GM23248 (cell line): ENCODE results near the gene GPR68. TPM values are rescaled to one million over a fixed set of nuclear protein-coding genes. Genes with fewer than 3 reads are reported as not detected.

Experiments used
- DNase-seq: peaks from one replicate; pipeline ENCODE4 v3.0.0-alpha.2; 2015
- H2AFZ ChIP-seq: fragments of 200-600 bp; sonication (generic); 2 replicates; pipeline ENCODE4 v1.6.1; 2016; ENCODE audit warnings: antibody characterized with exemption
- H3F3A ChIP-seq: fragments of 200-600 bp; sonication (generic); 2 replicates; pipeline ENCODE4 v1.6.1; 2016; ENCODE audit warnings: mild to moderate bottlenecking, antibody characterized with exemption, mixed run types; ENCODE audit not compliant: insufficient read depth
- H3K27ac ChIP-seq: fragments of 200-600 bp; sonication (generic); 2 replicates; pipeline ENCODE4 v1.5.1; 2016; ENCODE audit warnings: mild to moderate bottlenecking
- H3K27me3 ChIP-seq: fragments of 200-600 bp; sonication (generic); replicated peaks from 2 replicates; pipeline ENCODE4 v1.6.1; 2016; ENCODE audit warnings: mild to moderate bottlenecking; ENCODE audit not compliant: insufficient read depth
- H3K36me3 ChIP-seq: fragments of 200-600 bp; sonication (generic); 2 replicates; pipeline ENCODE4 v1.6.1; 2016; ENCODE audit warnings: low read depth, mild to moderate bottlenecking
- H3K4me1 ChIP-seq: fragments of 200-600 bp; sonication (generic); 2 replicates; pipeline ENCODE4 v1.6.1; 2016; ENCODE audit warnings: mild to moderate bottlenecking; ENCODE audit not compliant: insufficient read depth
- H3K4me2 ChIP-seq: fragments of 200-600 bp; sonication (generic); one replicate; pipeline ENCODE4 v1.6.1; 2016; ENCODE audit warnings: mild to moderate bottlenecking; ENCODE audit not compliant: unreplicated experiment
- H3K4me3 ChIP-seq: fragments of 200-600 bp; sonication (generic); 2 replicates; pipeline ENCODE4 v1.5.1; 2016; ENCODE audit warnings: mild to moderate bottlenecking
- H3K79me2 ChIP-seq: fragments of 200-600 bp; sonication (generic); 2 replicates; pipeline ENCODE4 v1.6.1; 2016; ENCODE audit warnings: mild to moderate bottlenecking; ENCODE audit not compliant: insufficient read depth
- H3K9ac ChIP-seq: fragments of 200-600 bp; sonication (generic); 2 replicates; pipeline ENCODE4 v1.6.1; 2016; ENCODE audit warnings: mild to moderate bottlenecking
- H3K9me2 ChIP-seq: fragments of 200-600 bp; sonication (generic); 2 replicates; pipeline ENCODE4 v1.6.1; 2016; ENCODE audit warnings: mixed run types, mild to moderate bottlenecking, moderate library complexity; ENCODE audit not compliant: insufficient read depth
- H3K9me3 ChIP-seq: fragments of 200-600 bp; sonication (generic); one replicate; pipeline ENCODE4 v1.6.1; 2017; ENCODE audit warnings: low read depth
- H4K20me1 ChIP-seq: fragments of 200-600 bp; sonication (generic); 2 replicates; pipeline ENCODE4 v1.6.0; 2016; ENCODE audit not compliant: insufficient read depth
- EZH2 ChIP-seq: fragments of 200-600 bp; sonication (generic); IDR thresholded peaks from 2 replicates; pipeline ENCODE4 v1.6.1; 2018; ENCODE audit warnings: antibody characterized with exemption, mild to moderate bottlenecking; ENCODE audit not compliant: insufficient read depth, poor library complexity, severe bottlenecking
- EZH2phosphoT487 ChIP-seq: fragments of 200-600 bp; sonication (generic); IDR thresholded peaks from 2 replicates; pipeline ENCODE4 v1.6.1; 2018; ENCODE audit warnings: antibody characterized with exemption, moderate library complexity, mild to moderate bottlenecking, low read depth; ENCODE audit not compliant: insufficient read depth
- whole genome bisulfite sequencing, 2 experiments: methylation state at CpG; one replicate each; pipeline ENCODE4 v1.1.6; 2015 to 2017; ENCODE audit warnings: low lambda C conversion rate in 2 of 2, low coverage in 1 of 2; ENCODE audit errors: missing lambda C conversion rate in 2 of 2; 5-methylcytosine and 5-hydroxymethylcytosine counted together
- in situ Hi-C: fragments of 300-500 bp; cut with MboI; formaldehyde crosslinking; loops from 2 replicates; pipeline ENCODE4 v1.15.0; 2020
- polyA plus RNA-seq: library from polyadenylated mRNA; unstranded; fragments of >200 nt; fragmentation: Nextera tagmentation; extraction: Ambion mirVana; gene quantifications from 2 replicates; pipeline ENCODE4 v1.2.1, GENCODE V29; 2016
- total RNA-seq: library from RNA; depleted of rRNA; stranded (reverse); fragments of >200 nt; shearing (Covaris generic); gene quantifications from 2 replicates; pipeline ENCODE4 v1.2.3, GENCODE V29; 2014

The GPR68 gene
- total and polyA plus RNA-seq, 2 experiments from 2014 or later: 5.1 to 8.6 TPM

- Histone ChIP-seq H3K9me3 (no peaks in the 10 kb centered on the region), H3K79me2 (no peaks in the 10 kb centered on the region), H2AFZ (no peak overlapping the region), H3K36me3 (no peaks in the 10 kb centered on the region), H3K9ac (no peak overlapping the region), H3F3A (peaks cover 26% of the 10 kb centered on the region), H3K9me2 (no peaks in the 10 kb centered on the region), H3K27me3 (no peaks in the 10 kb centered on the region), H3K4me3 (no peak overlapping the region), H3K27ac (no peak overlapping the region), H3K4me1 (peaks cover 11% of the 10 kb centered on the region; the same call in 1 of the 2 replicates), H3K4me2 (no peak overlapping the region), H4K20me1 (no peaks in the 10 kb centered on the region)
- WGBS, 2 experiments: 96 to 98% methylated on average over 5 of the region's 5 CpGs
- TF ChIP-seq EZH2phosphoT487 (no peak), EZH2 (no peak)
- DNase-seq: no peak
- in situ Hi-C loops: no loop called here
Observed at GRCh38 chr14:91261115-91261514, 16.6 kb upstream of the GPR68 start.

GRCh38 chr14:91258876-91259275, 14.4 kb upstream of the GPR68 start:
- H3K27me3 ChIP-seq: no peaks in the 10 kb centered on the region
- H3K4me2 ChIP-seq: no peak overlapping the region
- no peaks in the 10 kb centered on the region for H3K9me3 ChIP-seq
- H3K4me1 ChIP-seq: peaks cover 11% of the 10 kb centered on the region; the same call in 1 of the 2 replicates
- H3K4me3 ChIP-seq: no peak overlapping the region
- no peaks in the 10 kb centered on the region for H3K79me2 ChIP-seq
- no peaks in the 10 kb centered on the region for H3K9me2 ChIP-seq
- no peak for TF ChIP-seq EZH2
- no peak for TF ChIP-seq EZH2phosphoT487
- in situ Hi-C loops: no loop called here
- no peak overlapping the region for H2AFZ ChIP-seq
- peaks cover 29% of the 10 kb centered on the region for H3F3A ChIP-seq
- no peaks in the 10 kb centered on the region for H3K36me3 ChIP-seq
- H3K9ac ChIP-seq: peak overlapping the region; percentile 43; the same call in 1 of the 2 replicates
- H3K27ac ChIP-seq: peak overlapping the region; percentile 70
- 96 to 100% methylated on average over 3 of the region's 3 CpGs for WGBS, 2 experiments
- DNase-seq: no peak
- no peaks in the 10 kb centered on the region for H4K20me1 ChIP-seq

- H3K27ac ChIP-seq: peak overlapping the region; percentile 70
- H3K27me3 ChIP-seq: no peaks in the 10 kb centered on the region
Observed at GRCh38 chr14:91258011-91258618, 13.6 kb upstream of the GPR68 start.

GRCh38 chr14:91257328-91258010, 13.0 kb upstream of the GPR68 start:
- Histone ChIP-seq H3K9me3 (no peaks in the 10 kb centered on the region), H3K9me2 (no peaks in the 10 kb centered on the region), H3F3A (peaks cover 29% of the 10 kb centered on the region), H3K79me2 (no peaks in the 10 kb centered on the region), H3K4me3 (no peak overlapping the region), H3K9ac (peak overlapping the region; percentile 43), H3K27me3 (no peaks in the 10 kb centered on the region), H3K27ac (peak overlapping the region; percentile 70), H3K4me2 (no peak overlapping the region), H4K20me1 (no peaks in the 10 kb centered on the region), H3K4me1 (peaks cover 11% of the 10 kb centered on the region; the same call in 1 of the 2 replicates), H2AFZ (peak overlapping the region; percentile 53), H3K36me3 (no peaks in the 10 kb centered on the region)
- DNase-seq: no peak
- in situ Hi-C loops: no loop called here
- WGBS, 2 experiments: 63 to 70% methylated on average over 8 of the region's 8 CpGs
- TF ChIP-seq EZH2 (no peak), EZH2phosphoT487 (no peak)

More at GRCh38 chr14:91258011-91258618, 13.6 kb upstream of the GPR68 start:
- H4K20me1 ChIP-seq: no peaks in the 10 kb centered on the region
- WGBS, 2 experiments: 34 to 44% methylated on average over 16 of the region's 16 CpGs
- H3K4me1 ChIP-seq: peaks cover 11% of the 10 kb centered on the region; the same call in 1 of the 2 replicates
- H3F3A ChIP-seq: peaks cover 29% of the 10 kb centered on the region
- H3K79me2 ChIP-seq: no peaks in the 10 kb centered on the region
- H3K36me3 ChIP-seq: no peaks in the 10 kb centered on the region
- in situ Hi-C loops: no loop called here
- DNase-seq: peak; percentile 82
- H2AFZ ChIP-seq: peak overlapping the region; percentile 53
- no peak overlapping the region for H3K4me3 ChIP-seq
- no peak overlapping the region for H3K4me2 ChIP-seq
- no peaks in the 10 kb centered on the region for H3K9me2 ChIP-seq
- TF ChIP-seq EZH2: no peak
- TF ChIP-seq EZH2phosphoT487: no peak
- H3K9ac ChIP-seq: peak overlapping the region; percentile 43
- no peaks in the 10 kb centered on the region for H3K9me3 ChIP-seq
